Jurkat, Clone E6-1 (cell line): ENCODE data around the gene BMF.

Experiments used
- DNase-seq: peaks from one replicate; pipeline ENCODE4 v3.0.0-alpha.2; 2011; ENCODE audit warnings: low read depth, low spot score
- H3K4me3 ChIP-seq: 2 replicates; pipeline ENCODE4 v1.5.1; 2011; ENCODE audit warnings: mild to moderate bottlenecking, low read length, control low read depth, moderate library complexity

Gene BMF

GRCh38 chr15:40106203-40107161 lies 2.2 kb downstream of the BMF start:
- no peak for DNase-seq
- no peak overlapping the region for H3K4me3 ChIP-seq

GRCh38 chr15:40105517-40106202 lies 3.0 kb downstream of the BMF start:
- DNase-seq, result no peak
- H3K4me3 ChIP-seq, result no peak overlapping the region

DNA sequence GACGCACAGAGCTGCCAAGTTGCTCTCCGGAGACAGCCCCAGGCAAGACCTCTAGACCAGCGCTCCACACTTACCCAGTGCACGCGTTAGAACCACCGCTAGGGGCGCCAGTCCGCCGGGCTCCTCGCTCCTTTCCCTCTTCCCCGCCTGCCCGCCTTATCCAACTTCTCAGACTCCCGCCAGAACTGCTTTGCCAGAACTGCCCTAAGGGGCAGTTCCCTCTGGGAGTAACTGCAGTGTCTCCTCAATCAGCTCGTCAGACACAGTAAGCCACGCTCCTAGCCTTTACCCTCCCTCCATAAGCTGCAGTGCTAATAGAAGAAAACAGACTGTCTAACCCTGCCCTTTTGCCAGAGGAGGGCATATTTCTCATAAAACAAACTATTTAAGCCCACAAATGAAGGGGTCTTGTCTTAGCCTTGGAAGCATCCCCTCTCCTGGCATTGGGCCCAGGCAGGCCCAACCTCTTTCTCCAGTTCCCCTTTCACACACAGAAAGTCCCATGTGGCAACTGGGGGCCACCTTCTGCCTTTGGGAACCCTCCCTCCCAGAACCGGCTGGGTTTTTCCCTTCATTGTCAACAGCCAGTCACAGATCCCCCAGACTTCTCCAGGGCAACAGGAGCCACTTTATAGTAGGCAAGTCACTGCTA lies 3.7 kb downstream of the BMF start:
- no peak overlapping the region for H3K4me3 ChIP-seq
- DNase-seq, result peak; percentile 57

GRCh38 chr15:40104296-40104864 lies 4.3 kb downstream of the BMF start:
- no peak for DNase-seq
- no peak overlapping the region for H3K4me3 ChIP-seq

DNA sequence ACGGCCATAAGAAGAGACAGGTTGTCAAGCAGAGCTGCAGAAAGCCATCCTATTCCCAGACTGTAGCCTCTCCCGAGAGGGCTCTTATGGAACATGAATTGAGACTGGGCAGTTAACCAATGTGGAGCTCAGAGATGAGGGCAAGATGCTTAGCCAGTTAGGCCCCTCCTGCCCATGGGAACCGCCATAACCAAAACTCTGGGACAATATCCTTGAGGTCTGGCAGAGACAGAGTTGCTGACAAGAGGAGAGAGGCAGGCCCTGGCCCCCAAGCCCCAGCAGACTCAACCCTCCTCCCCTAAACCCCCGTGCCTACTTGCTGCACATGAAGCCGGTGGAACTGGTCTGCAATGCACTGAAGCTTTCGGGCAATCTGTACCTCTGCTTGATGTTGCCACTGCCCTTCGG lies 4.8 kb downstream of the BMF start:
- DNase-seq, result no peak
- H3K4me3 ChIP-seq, result no peak overlapping the region

- H3K4me3 ChIP-seq, result no peak overlapping the region
- no peak for DNase-seq
Measured at GRCh38 chr15:40102897-40103858, 5.5 kb downstream of the BMF start.

DNA sequence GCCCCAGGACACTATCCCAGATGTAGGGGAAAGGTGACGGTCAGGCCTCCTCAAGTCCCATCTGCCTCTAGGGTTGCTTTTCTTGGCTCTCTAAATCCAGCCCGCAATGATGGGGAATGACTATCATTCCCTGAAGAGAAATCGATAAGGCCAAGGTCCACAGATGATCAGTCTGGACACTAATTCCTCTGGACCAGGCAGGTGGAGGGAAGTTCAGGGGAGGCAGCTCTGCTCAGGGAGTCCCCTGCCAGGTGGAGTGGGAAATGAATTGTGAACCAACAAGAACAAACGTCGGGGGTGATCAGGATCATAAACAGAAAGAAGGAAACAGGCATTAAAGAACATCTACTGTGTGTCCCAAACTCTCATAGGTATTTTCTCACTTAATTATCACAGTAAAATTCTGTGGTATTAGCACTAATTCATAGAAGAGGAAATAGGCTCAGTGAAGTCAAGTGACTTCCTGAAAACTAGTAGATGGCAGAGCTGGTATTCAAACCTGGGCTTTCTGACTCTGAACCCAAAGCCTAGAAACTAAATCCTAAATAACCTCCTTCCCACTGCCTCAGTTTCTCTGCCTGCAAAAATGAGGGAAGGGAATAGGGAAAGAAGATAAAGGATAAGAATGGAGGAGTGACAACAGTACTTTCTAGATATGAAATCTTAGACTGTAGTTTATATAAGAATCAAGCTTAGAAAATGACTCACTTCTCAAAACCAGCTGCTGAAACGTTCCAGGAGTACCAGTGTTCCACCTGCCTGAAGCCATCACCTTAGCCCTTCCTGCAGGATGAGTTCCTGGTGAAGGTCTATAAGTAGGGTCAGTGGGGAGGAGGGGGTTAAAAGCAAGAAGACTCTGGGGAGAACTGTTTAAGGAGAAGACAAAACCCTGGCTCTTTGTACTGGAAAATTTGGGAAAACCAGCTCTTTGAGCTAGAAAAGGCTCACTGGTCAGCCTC lies 7.5 kb downstream of the BMF start:
- DNase-seq, result no peak
- H3K4me3 ChIP-seq, result no peak overlapping the region

GRCh38 chr15:40100123-40100946 lies 8.3 kb downstream of the BMF start:
- DNase-seq, result no peak
- H3K4me3 ChIP-seq, result no peak overlapping the region

DNA sequence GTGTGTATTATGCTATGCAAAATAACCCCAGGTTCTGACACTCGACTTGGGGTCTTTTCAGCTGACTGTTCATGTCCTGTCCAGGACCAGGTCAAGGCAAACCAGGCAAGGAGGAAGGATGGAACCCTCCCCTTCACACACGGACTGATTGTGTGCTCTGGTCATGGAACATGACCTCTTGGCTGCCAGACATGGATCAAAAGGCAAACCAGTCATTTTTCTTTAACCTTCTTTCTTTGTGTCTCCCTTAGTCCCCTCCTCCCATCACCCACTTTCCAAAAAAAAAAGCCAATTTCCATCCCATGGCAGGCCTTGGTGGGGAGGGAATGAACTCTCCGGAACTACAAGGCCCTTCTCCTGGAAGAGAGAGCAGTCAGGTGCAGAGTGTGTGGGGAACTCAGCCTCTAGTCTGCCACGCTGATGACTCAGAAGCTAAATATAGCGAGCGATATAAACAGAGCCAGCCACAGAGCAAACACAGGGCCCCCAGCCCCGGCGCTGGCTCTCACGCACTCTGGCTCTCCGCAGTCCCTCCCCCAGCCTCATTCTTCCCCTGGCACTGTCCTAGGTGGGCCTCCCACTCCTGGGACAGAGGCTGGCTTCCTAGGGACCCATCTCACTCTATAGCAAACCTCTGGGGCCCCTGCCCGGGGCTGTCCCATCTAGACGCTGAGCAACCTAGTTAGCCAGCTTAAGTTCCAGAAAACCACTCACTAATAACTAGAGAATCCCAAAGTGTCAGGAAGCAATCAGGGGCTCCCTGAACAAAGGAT lies 10.0 kb downstream of the BMF start:
- peak overlapping the region; percentile 24 for H3K4me3 ChIP-seq
- DNase-seq, result peak; percentile 77

- no peak for DNase-seq
- no peak overlapping the region for H3K4me3 ChIP-seq
Measured at GRCh38 chr15:40097968-40098476, 10.7 kb downstream of the BMF start.

- H3K4me3 ChIP-seq, result no peak overlapping the region
- DNase-seq, result no peak
Measured at GRCh38 chr15:40097096-40097967, 11.3 kb downstream of the BMF start.

DNA sequence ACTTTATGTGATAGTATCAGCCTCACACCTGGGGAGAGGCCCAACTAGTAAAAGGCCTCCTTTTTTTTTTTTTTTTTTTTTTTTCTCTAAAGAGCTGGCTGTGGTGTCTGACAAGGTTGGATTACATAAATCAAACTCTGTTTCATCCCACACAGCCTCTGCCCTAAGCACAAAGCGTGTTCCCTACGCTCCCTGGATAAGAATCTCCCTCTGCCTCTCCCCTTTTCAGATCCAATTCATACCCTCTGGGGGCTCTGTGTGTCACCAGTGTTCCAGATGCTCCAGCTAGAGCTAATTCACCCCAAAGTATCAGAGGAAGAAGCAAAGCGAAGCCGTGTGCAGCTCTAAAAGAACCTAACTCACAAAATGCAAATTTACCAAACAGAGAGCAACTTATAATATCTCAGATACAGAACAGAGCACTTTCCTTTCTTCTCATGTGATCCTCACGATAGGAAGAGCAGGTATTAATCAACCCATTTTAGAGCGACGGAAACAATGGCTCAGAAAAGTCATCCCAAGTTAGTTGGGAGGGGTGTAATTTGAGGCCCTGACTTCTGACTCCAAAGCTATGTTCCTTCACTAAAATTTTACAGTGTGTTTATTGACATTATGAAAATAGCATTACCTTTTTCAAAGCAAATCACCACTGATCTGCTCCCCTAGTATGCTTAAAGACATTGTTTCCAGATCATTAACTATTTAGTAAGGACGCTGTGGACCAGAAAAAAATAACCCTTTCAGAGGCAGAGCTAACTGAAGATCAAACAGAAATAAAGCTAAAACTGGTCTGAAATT lies 12.4 kb downstream of the BMF start:
- H3K4me3 ChIP-seq, result no peak overlapping the region
- no peak for DNase-seq

DNA sequence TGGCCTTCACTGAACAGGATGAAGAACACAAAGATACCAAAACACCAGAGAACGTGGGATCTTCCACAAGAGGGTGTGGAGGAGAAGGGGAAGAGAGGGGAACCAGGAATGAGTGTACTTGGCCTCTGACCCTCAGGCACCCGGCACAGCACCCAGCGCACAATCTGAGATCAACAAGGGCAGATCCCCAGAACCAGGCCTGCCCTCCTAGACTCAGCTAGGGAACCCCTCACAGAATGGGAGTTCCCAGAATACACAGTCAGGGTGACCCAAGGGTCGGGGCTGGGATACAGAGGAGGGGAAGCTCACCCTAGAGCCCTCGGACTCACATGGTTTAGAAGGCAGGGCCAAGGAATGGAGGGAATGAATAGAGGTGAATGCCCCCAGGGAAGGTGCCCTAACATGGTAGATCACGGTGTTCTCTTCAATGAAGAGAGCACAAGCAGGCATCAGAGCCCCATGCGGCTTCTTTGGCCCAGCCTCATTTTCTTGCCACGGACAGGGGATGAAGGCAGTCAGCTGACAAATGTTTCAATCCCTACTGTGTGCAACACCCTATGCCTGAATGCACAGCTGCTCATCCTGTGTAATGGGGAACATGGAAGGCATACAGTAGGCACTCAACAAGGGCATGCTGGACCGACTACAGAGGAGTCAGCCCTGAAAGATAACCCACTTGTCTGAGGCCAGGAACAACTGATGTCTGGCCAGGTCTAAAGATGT lies 13.1 kb downstream of the BMF start:
- H3K4me3 ChIP-seq, result no peak overlapping the region
- no peak for DNase-seq
